IMR-90 (cell line): ENCODE results near the gene IGHMBP2.

ENCODE experiments used
- BHLHE40 ChIP-seq: fragments of 150-350 bp; IDR thresholded peaks from 2 replicates; pipeline ENCODE4 v1.6.1; 2016; ENCODE audit warnings: mild to moderate bottlenecking, low read depth, low read length
- CEBPB ChIP-seq: IDR thresholded peaks from 2 replicates; pipeline ENCODE4 v1.6.1; 2012; ENCODE audit warnings: low read depth, low read length, improper control_type of control experiment
- CHD1 ChIP-seq: IDR thresholded peaks from 2 replicates; pipeline ENCODE4 v1.6.1; 2012; ENCODE audit warnings: low read depth, low read length, improper control_type of control experiment
- CTCF ChIP-seq: conservative IDR thresholded peaks from 2 replicates; pipeline ENCODE4 v1.5.1; 2012; ENCODE audit warnings: mild to moderate bottlenecking, low read depth, low read length, improper control_type of control experiment
- ELK1 ChIP-seq: fragments of 150-350 bp; IDR thresholded peaks from 2 replicates; pipeline ENCODE4 v1.6.1; 2016; ENCODE audit warnings: low read depth, mild to moderate bottlenecking, low read length, moderate library complexity, borderline replicate concordance
- FOS ChIP-seq: fragments of 150-350 bp; IDR thresholded peaks from 2 replicates; pipeline ENCODE4 v1.6.1; 2016; ENCODE audit warnings: low read depth, low read length
- MAFK ChIP-seq: IDR thresholded peaks from 2 replicates; pipeline ENCODE4 v1.6.1; 2012; ENCODE audit warnings: low read depth, low read length, improper control_type of control experiment
- MXI1 ChIP-seq: IDR thresholded peaks from 2 replicates; pipeline ENCODE4 v1.6.1; 2012; ENCODE audit warnings: low read depth, mild to moderate bottlenecking, low read length, moderate library complexity, borderline replicate concordance
- NFE2L2 ChIP-seq: fragments of 150-350 bp; IDR thresholded peaks from 2 replicates; pipeline ENCODE4 v1.6.1; 2016; ENCODE audit warnings: low read depth, mild to moderate bottlenecking, low read length
- POLR2A ChIP-seq: IDR thresholded peaks from 2 replicates; pipeline ENCODE4 v1.6.1; 2012; ENCODE audit warnings: mild to moderate bottlenecking, low read depth, low read length
- RAD21 ChIP-seq: IDR thresholded peaks from 2 replicates; pipeline ENCODE4 v1.6.1; 2012; ENCODE audit warnings: low read length, improper control_type of control experiment
- RCOR1 ChIP-seq: IDR thresholded peaks from 2 replicates; pipeline ENCODE4 v1.6.1; 2012; ENCODE audit warnings: mild to moderate bottlenecking, low read length, improper control_type of control experiment; ENCODE audit not compliant: insufficient replicate concordance
- RFX5 ChIP-seq: IDR thresholded peaks from 2 replicates; pipeline ENCODE4 v1.8.0; 2012; ENCODE audit warnings: low read depth, mild to moderate bottlenecking, low read length, moderate library complexity
- SMC3 ChIP-seq: fragments of 150-350 bp; IDR thresholded peaks from 2 replicates; pipeline ENCODE4 v1.6.1; 2016; ENCODE audit warnings: low read depth, mild to moderate bottlenecking, antibody characterized with exemption, low read length, moderate library complexity

GRCh38 chr11:68870470-68870869, 33.2 kb upstream of the IGHMBP2 start:
- TF ChIP-seq POLR2A (no peak), CTCF (no peak), RAD21 (no peak), CHD1 (no peak), MAFK (no peak), BHLHE40 (no peak), MXI1 (no peak), RFX5 (no peak), NFE2L2 (no peak), ELK1 (no peak), FOS (no peak), SMC3 (no peak), CEBPB (no peak), RCOR1 (no peak)
